PC-9 (cell line): Measurements from ENCODE around the gene APCDD1L.

Source experiments
- EZH2 ChIP-seq: fragments of 200-600 bp; sonication (generic); IDR thresholded peaks from 2 replicates; pipeline ENCODE4 v1.8.0; 2017; ENCODE audit warnings: antibody characterized with exemption, low read depth
- TF ChIP-seq, protein P1 (sequence below): fragments of 200-600 bp; sonication (generic); conservative IDR thresholded peaks from 2 replicates; pipeline ENCODE4 v1.6.1; 2017; ENCODE audit warnings: mixed run types, antibody characterized with exemption, mild to moderate bottlenecking, moderate library complexity

DNA sequence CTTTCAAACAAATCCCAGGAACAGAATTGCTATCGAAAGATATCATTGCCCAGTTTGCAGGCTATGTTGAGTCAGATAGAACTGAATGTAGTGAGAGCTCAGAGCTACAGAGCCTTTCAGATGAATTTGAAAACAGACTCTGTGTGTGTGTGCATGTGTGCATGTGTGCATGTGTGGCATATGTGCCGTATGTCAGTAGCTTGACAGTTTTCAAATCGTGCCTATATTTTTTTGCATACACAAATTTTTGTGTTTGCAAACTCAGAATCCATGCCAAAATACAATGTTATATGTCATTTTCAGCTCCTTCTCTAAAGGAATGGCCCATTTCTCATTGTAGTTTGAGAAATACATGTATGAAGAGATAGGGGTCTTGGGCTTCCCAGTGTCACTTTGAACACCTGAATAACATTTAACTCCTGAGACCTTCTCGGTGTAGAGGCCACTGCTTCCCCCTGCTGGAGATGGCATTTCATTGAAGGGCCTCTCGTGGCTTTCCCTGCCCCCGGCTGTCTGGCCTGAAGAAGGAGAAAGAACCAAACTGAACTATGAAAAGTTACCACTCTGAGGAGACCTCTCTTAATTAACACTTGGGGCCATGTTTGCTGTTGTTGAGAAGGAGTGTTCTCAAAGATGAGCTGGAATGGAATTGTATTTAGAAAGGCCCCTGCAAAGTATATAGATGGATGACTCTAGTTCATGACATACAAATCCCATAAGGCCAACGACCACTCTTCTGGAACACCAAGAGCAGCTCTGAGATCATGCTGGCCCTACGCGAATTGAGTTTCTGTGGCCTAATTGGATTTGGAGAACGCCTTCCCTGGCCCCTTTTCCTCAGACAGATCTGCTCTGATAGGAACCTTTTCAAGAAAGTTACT is 67.4 kb downstream of the APCDD1L start:
- TF ChIP-seq, protein P1, sequence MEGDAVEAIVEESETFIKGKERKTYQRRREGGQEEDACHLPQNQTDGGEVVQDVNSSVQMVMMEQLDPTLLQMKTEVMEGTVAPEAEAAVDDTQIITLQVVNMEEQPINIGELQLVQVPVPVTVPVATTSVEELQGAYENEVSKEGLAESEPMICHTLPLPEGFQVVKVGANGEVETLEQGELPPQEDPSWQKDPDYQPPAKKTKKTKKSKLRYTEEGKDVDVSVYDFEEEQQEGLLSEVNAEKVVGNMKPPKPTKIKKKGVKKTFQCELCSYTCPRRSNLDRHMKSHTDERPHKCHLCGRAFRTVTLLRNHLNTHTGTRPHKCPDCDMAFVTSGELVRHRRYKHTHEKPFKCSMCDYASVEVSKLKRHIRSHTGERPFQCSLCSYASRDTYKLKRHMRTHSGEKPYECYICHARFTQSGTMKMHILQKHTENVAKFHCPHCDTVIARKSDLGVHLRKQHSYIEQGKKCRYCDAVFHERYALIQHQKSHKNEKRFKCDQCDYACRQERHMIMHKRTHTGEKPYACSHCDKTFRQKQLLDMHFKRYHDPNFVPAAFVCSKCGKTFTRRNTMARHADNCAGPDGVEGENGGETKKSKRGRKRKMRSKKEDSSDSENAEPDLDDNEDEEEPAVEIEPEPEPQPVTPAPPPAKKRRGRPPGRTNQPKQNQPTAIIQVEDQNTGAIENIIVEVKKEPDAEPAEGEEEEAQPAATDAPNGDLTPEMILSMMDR = peak; percentile 75
- no peak for TF ChIP-seq EZH2
